GM21381 (cell line): Measurements from ENCODE around the gene RABGAP1L.
"Not testable (repeated sequence)": the region's sequence is repeated elsewhere in the genome, so short reads cannot be mapped to it uniquely, and the experiment has no call there.

ENCODE experiments used
- ATAC-seq: cut with Tn5 transposase; IDR thresholded peaks from one replicate; pipeline ENCODE4 v1.9.1; 2021; ENCODE audit warnings: mild to moderate bottlenecking, moderate library complexity; ENCODE audit not compliant: unreplicated experiment

Gene RABGAP1L

GRCh38 chr1:174700775-174701174 lies 541.5 kb downstream of the RABGAP1L start:
- no peak for ATAC-seq

- ATAC-seq, result no peak
Measured at GRCh38 chr1:174701565-174701964, 542.2 kb downstream of the RABGAP1L start.

GRCh38 chr1:174702011-174702410 lies 542.7 kb downstream of the RABGAP1L start:
- ATAC-seq, result no peak

GRCh38 chr1:174703309-174703708 lies 544.0 kb downstream of the RABGAP1L start:
- no peak for ATAC-seq

GRCh38 chr1:174704300-174704699 lies 545.0 kb downstream of the RABGAP1L start:
- no peak for ATAC-seq

GRCh38 chr1:174710868-174711845 lies 551.8 kb downstream of the RABGAP1L start:
- no peak for ATAC-seq

- ATAC-seq, result not testable (repeated sequence)
Measured at GRCh38 chr1:174711848-174712247, 552.5 kb downstream of the RABGAP1L start.

GRCh38 chr1:174712541-174712940 lies 553.2 kb downstream of the RABGAP1L start:
- ATAC-seq, result no peak

- ATAC-seq, result no peak
Measured at GRCh38 chr1:174713796-174714195, 554.5 kb downstream of the RABGAP1L start.

- ATAC-seq, result no peak
Measured at GRCh38 chr1:174719194-174719593, 559.9 kb downstream of the RABGAP1L start.

- ATAC-seq, result no peak
Measured at GRCh38 chr1:174720618-174721017, 561.3 kb downstream of the RABGAP1L start.

GRCh38 chr1:174721246-174721645 lies 561.9 kb downstream of the RABGAP1L start:
- ATAC-seq, result no peak

- ATAC-seq, result no peak
Measured at GRCh38 chr1:174723816-174724215, 564.5 kb downstream of the RABGAP1L start.

- ATAC-seq, result no peak
Measured at GRCh38 chr1:174724219-174724618, 564.9 kb downstream of the RABGAP1L start.

- no peak for ATAC-seq
Measured at GRCh38 chr1:174726167-174726879, 567.0 kb downstream of the RABGAP1L start.

- ATAC-seq, result no peak
Measured at GRCh38 chr1:174726880-174727585, 567.7 kb downstream of the RABGAP1L start.

- no peak for ATAC-seq
Measured at GRCh38 chr1:174734270-174734669, 575.0 kb downstream of the RABGAP1L start.

GRCh38 chr1:174736831-174737230 lies 577.5 kb downstream of the RABGAP1L start:
- no peak for ATAC-seq

- no peak for ATAC-seq
Measured at GRCh38 chr1:174740249-174740968, 581.1 kb downstream of the RABGAP1L start.

- no peak for ATAC-seq
Measured at GRCh38 chr1:174742805-174743653, 583.7 kb downstream of the RABGAP1L start.
